GM19372 (cell line): ENCODE results near the gene TEAD3.

Source experiments
- ATAC-seq: cut with Tn5 transposase; IDR thresholded peaks from one replicate; pipeline ENCODE4 v1.9.1; 2021; ENCODE audit warnings: mild to moderate bottlenecking, low read depth, moderate library complexity; ENCODE audit not compliant: unreplicated experiment

TEAD3 gene

GRCh38 chr6:35427851-35428321 is 69.0 kb downstream of the TEAD3 start:
- ATAC-seq, result no peak

GRCh38 chr6:35427435-35427834 is 69.4 kb downstream of the TEAD3 start:
- ATAC-seq, result no peak

GRCh38 chr6:35426074-35426473 is 70.8 kb downstream of the TEAD3 start:
- no peak for ATAC-seq

GRCh38 chr6:35425284-35425683 is 71.6 kb downstream of the TEAD3 start:
- ATAC-seq, result no peak
